COR-L47 (cell line): Measurements from ENCODE around the gene STPG2.

Experiments
- DNase-seq: peaks from one replicate; lab custom pipeline; 2025; lab: John Stamatoyannopoulos, UW

Gene STPG2

DNA sequence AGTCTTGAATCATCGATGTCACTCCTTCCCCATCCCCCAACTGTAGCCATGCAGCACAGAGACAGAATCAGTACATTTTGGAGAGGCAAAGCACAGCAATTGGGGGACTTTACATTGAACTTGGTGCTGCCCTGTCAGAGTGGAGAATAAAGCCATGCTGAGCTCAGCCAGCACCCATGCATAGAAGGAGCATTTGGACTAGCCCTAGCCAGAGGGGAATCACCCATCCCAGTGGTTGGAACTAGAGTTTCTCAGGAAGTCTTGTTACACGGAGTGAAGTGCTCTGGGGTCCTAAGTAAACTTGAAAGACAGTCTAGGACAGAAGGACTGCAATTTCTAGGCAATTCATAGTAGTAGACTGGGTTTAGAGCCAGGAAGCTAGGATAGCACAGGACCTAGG is 49.6 kb downstream of the STPG2 start:
- no peak for DNase-seq

DNA sequence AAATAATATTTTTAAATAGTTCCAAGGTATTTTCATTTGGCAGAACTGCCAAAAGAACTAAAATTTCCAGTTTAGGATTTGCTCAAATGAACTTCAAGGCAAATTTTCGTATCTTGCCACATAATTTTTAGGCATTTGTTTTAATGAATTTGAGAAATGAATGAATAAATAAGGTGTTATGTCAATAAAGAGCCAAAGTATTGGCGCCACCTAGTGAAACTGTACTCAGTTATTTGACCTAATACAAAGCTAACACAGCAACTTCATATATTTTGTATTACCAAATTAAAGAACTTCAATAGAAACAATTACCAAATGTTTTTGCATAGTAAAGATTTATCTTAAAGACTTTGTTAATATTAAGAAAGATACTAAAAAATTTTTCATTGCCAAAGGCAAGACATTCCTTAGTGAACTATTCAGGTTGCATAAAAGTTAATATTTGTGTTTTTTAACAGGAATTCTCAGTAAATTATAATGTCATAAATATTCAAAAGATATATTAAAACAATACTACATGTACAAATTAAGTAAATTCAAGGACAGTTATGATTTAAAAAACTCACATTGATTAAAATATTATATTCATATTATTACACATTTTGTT is 50.3 kb downstream of the STPG2 start:
- peak; percentile 19 for DNase-seq

- no peak for DNase-seq
Measured at GRCh38 chr4:98081936-98082335, 61.3 kb downstream of the STPG2 start.

DNA sequence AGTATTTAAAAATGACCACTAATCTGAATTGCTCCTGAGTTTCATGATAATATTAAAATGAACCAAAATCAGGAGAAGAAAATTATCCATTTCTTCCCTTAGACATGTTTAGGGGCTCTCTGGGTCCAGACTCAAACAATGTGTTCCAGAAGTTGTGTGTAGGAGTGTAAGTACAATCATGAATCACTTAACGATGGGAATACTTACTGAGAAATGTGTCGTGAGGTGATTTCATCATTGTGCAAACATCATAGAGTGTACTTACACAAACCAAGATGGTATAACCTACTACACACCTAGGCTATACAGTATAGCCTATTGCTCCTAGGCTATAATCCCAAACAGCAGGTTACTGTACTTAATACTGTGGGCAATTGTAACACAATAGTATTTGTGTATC is 74.8 kb downstream of the STPG2 start:
- no peak for DNase-seq

- no peak for DNase-seq
Measured at GRCh38 chr4:98055800-98056501, 87.3 kb downstream of the STPG2 start.

- peak; percentile 27 for DNase-seq
Measured at GRCh38 chr4:98046665-98047064, 96.6 kb downstream of the STPG2 start.

GRCh38 chr4:98030059-98030458 is 113.2 kb downstream of the STPG2 start:
- no peak for DNase-seq

GRCh38 chr4:98027827-98028226 is 115.4 kb downstream of the STPG2 start:
- DNase-seq = no peak

GRCh38 chr4:98026362-98026761 is 116.9 kb downstream of the STPG2 start:
- no peak for DNase-seq

GRCh38 chr4:98006814-98007412 is 136.4 kb downstream of the STPG2 start:
- no peak for DNase-seq

GRCh38 chr4:98006060-98006459 is 137.2 kb downstream of the STPG2 start:
- no peak for DNase-seq

GRCh38 chr4:98000940-98001339 is 142.3 kb downstream of the STPG2 start:
- no peak for DNase-seq

DNA sequence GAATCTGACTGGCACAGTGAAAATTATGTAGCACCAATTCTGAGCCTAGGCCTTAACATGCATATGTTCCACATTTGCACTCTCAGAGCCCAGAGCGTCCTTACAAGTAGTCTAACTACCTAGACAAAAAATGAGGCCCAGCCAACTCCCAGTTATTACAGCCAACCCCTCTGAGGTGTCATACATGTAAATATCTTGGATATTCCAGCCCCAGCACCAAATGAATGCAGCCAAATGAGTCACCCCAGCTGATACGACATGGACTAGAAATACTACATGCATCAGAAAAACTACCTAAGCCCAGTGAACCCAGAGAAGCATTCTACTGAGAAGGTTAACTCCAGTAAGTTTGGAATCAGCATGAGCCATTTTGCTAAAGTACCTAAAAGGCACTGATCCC is 145.1 kb downstream of the STPG2 start:
- no peak for DNase-seq

DNA sequence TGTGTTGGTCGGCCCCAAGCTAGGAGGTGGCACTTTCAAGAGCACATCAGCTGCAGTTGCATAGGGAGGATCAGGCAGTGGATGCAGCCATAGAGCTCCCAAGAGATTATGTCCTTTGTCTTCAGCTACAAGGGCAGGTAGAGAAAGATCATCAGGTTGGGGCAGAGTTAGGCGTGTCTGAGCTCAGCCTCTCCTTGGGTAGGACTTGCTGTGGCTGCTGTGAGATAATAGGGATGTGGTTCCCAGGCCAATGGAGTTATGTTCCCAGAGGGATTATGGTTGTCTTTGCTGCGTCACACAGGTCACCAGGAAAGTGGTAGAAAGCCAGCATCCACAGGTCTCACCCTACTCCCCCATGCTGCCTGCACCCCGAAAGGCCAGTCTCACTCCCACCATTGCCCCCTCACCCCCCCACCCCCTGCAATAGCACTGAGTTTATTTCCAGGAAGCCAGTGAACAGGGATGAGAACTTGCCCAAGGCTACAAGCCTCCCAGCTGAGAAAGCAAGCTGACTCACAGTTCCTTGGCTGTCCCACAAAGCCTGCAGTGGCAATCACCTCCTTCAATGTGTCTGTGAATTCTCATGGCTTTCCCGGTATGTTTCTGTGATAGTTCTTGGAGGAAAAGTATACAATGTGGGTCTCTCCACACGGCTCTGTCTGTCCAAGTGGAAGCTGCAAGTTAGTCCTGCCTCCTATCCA is 148.4 kb downstream of the STPG2 start:
- DNase-seq = no peak

DNA sequence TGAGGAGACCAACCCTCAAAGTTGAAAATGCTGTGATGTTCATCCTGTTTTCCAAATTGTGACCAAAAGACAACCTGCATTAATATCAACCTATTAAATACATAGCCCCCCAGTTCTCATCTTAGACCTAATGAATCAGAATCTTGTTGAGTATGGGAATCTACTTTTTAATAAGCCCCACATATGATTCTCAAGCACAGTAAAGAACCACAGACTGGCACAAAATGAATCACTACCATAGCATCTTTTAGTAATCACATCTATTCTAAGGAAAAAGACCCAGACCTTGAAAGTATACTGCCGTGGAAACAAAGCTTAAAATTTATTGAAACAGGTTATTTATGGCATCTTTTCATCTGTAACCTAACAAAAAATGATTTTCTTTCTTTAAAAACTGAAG is 152.9 kb downstream of the STPG2 start:
- no peak for DNase-seq

DNA sequence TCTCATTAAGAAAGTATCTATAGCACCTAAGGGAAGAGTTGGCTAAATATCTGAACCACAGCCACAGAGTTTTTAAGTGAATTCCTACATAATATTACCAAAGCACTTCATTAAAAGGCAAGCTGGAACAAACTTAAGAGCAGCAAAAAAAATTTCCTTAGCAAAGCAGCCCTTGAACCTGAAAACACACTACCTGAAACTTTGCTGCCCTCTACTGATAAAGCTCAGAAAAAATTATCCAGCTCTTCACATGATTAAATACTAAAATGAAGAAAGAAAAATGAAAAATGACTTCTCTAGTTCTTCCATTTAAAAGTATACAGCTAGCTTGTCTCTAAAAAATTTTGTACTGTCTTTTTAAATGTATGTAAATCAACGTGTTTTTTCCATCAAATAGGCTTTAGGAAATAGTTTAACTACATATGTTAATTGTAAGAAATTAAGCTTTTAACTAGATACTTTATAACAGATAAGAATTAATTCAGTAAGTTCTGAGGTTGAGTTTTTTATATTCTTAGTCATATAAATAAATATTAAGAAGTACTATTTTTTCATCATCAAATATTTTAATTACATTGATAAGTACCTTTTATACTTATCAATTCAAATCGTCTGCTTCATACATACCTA is 156.1 kb downstream of the STPG2 start:
- peak; percentile 47 for DNase-seq

- DNase-seq = no peak
Measured at GRCh38 chr4:97984545-97985131, 158.6 kb downstream of the STPG2 start.

- no peak for DNase-seq
Measured at GRCh38 chr4:97978791-97979488, 164.3 kb downstream of the STPG2 start.

DNA sequence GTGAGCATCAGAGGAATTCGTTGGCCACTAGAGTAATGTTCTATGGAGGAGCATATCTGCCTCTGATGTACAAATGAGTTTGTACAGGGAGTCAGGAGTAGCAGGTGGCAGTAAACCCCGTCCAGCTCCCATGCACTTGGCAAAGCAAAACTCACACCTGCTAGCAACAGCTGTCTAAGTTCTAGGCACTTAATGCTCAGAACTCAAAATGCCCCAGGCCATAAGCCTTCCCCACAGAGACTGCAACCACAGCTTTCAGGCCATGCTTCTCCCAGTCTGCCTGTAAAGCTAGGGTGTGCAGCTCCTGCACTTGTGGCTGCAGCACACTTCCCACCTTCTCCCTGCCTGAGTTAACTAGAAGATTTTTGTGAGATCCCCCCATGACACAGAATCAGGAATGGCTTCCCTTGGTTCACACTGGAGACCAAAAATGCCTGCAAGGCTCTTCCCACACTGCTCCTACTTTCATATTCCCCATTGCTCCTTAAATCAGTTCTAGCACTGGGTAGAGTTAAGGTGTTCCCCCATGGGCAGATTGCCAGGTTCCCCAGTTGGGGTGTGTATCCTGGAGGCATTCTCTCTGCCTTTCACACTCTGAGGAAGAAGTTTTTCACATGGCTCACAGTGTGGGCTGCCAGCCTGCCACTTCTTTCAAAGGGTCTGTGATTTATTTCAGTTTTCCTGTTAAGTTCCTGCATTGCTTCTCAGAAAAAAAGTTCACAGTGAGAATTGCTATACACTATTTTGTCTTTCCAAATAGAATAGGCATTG is 189.9 kb downstream of the STPG2 start:
- no peak for DNase-seq

DNA sequence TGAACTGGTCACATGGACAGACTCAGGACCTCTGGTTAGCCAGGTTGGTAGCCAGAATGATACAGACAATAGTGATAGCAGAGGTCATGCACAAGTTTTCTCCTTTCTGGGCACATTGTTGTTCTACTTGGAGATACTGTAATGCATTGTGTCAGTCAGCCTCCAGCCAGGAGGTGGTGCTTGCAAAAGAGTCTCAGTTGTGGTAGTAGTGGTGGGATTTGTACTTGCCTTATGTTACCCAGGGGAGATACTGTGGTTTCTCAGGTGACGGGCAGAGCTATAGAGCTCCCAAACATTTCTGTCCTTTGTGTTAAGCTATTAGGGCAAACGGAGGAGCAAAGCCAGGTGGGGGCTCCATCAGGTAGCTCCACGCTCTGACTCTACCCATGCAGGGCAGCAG is 190.5 kb downstream of the STPG2 start:
- DNase-seq = no peak

DNA sequence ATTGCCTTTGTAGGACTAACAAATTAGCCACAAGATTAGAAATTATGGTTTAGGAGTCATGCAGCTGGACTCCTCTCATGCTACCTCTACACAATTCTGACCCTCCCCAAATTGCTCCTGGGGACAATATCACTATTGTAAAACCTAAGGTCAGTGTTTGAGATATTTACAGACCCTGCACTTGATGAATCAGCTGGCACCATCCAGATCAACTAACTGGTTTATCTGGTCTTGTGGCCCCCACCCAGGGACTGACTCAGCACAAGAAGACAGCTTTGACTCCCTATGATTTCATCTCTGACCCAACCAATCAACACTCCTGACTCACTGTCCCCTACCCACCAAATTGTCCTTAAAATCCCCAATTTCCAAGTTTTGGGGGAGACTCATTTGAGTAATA is 192.4 kb downstream of the STPG2 start:
- DNase-seq = no peak
